ENCODE measurements around the gene FGF5. TPM values are rescaled to one million over a fixed set of nuclear protein-coding genes. Genes with fewer than 3 reads are reported as not detected.

FGF5 gene
- total RNA-seq, 1 experiment from 2014 or later: not detected

DNA sequence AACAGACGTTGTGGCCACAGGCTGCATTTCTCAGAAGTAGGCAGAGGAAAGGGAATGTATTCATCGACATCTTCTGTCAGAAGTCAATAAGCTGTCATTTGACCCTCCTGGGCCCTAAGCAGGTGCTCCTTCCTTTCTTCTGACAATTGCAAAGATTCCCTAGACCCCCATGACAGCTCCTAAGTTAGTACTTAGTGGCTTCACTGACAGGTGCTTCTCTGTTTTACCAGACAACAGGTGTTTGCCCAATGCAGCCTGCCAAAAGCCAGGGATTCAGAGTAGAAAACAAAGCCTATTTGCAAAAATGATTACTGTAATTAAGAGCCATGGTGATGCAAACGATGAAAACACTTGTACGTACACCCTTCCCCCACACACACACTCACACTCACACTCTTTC is 7.5 kb upstream of the FGF5 start:
- Histone ChIP-seq H3K4me1 (replicated peaks; ENCODE audit: insufficient read depth) (no peaks in the 10 kb centered on the region), H3K79me2 (ENCODE audit: low read depth) (no peaks in the 10 kb centered on the region), H2AFZ (no peak overlapping the region), H3K9me3 (ENCODE audit: insufficient read depth, low read depth) (no peaks in the 10 kb centered on the region), H3K36me3 (ENCODE audit: low read depth) (no peaks in the 10 kb centered on the region), H3K9me2 (ENCODE audit: insufficient read depth) (no peaks in the 10 kb centered on the region), H4K20me1 (ENCODE audit: insufficient read depth) (no peaks in the 10 kb centered on the region), H3K4me3 (no peak overlapping the region), H3K27me3 (ENCODE audit: insufficient read depth, low read depth) (no peaks in the 10 kb centered on the region), H3K4me2 (no peak overlapping the region), H3K27ac (no peak overlapping the region), H3F3A (ENCODE audit: insufficient read depth, low read depth) (no peaks in the 10 kb centered on the region)
- no peak for DNase-seq
- BruUV-seq (replicated peaks): no TSS peak
- POLR2A ChIA-PET (ENCODE audit: unreplicated experiment): no interaction called here
- TF ChIP-seq, protein P1, sequence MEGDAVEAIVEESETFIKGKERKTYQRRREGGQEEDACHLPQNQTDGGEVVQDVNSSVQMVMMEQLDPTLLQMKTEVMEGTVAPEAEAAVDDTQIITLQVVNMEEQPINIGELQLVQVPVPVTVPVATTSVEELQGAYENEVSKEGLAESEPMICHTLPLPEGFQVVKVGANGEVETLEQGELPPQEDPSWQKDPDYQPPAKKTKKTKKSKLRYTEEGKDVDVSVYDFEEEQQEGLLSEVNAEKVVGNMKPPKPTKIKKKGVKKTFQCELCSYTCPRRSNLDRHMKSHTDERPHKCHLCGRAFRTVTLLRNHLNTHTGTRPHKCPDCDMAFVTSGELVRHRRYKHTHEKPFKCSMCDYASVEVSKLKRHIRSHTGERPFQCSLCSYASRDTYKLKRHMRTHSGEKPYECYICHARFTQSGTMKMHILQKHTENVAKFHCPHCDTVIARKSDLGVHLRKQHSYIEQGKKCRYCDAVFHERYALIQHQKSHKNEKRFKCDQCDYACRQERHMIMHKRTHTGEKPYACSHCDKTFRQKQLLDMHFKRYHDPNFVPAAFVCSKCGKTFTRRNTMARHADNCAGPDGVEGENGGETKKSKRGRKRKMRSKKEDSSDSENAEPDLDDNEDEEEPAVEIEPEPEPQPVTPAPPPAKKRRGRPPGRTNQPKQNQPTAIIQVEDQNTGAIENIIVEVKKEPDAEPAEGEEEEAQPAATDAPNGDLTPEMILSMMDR (conservative IDR thresholded peaks at IDR 0.05): no peak
- TF ChIP-seq EZH2 (IDR thresholded peaks at IDR 0.05; ENCODE audit: low read depth): no peak
- intact Hi-C loops (cut with micrococcal nuclease; ENCODE audit: unreplicated experiment): no loop called here
- CTCF ChIA-PET: no interaction called here

DNA sequence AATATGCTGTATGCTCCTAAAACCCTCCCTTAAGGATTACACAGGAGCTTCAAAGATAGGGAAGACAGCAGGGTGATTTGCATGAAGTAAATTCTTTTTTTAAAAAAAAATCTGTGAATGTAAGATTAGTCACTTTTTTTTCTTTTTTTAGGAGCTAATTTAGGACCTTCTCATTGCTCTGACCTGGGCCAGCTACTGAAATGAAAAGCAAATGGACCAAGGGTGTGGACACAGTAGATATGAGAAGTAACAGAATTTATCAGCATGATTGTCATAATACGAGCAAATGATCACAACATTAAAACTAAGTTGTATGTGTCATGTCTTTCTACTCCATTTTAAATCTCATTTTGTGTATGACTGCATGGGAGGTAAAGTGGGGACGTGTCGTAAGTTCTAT is 6.6 kb upstream of the FGF5 start:
- H3K4me3 ChIP-seq: no peak overlapping the region
- TF ChIP-seq, protein P1 (conservative IDR thresholded peaks at IDR 0.05): no peak
- H3F3A ChIP-seq (ENCODE audit: insufficient read depth, low read depth): no peaks in the 10 kb centered on the region
- H4K20me1 ChIP-seq (ENCODE audit: insufficient read depth): no peaks in the 10 kb centered on the region
- no peaks in the 10 kb centered on the region for H3K27me3 ChIP-seq (ENCODE audit: insufficient read depth, low read depth)
- no peak overlapping the region for H3K27ac ChIP-seq
- H3K79me2 ChIP-seq (ENCODE audit: low read depth): no peaks in the 10 kb centered on the region
- POLR2A ChIA-PET (ENCODE audit: unreplicated experiment): no interaction called here
- no peak for DNase-seq
- CTCF ChIA-PET: no interaction called here
- intact Hi-C loops (cut with micrococcal nuclease; ENCODE audit: unreplicated experiment): no loop called here
- H3K4me1 ChIP-seq (replicated peaks; ENCODE audit: insufficient read depth): no peaks in the 10 kb centered on the region
- BruUV-seq (replicated peaks): no TSS peak
- no peaks in the 10 kb centered on the region for H3K36me3 ChIP-seq (ENCODE audit: low read depth)
- no peak overlapping the region for H2AFZ ChIP-seq
- H3K9me2 ChIP-seq (ENCODE audit: insufficient read depth): no peaks in the 10 kb centered on the region
- no peaks in the 10 kb centered on the region for H3K9me3 ChIP-seq (ENCODE audit: insufficient read depth, low read depth)
- H3K4me2 ChIP-seq: no peak overlapping the region

DNA sequence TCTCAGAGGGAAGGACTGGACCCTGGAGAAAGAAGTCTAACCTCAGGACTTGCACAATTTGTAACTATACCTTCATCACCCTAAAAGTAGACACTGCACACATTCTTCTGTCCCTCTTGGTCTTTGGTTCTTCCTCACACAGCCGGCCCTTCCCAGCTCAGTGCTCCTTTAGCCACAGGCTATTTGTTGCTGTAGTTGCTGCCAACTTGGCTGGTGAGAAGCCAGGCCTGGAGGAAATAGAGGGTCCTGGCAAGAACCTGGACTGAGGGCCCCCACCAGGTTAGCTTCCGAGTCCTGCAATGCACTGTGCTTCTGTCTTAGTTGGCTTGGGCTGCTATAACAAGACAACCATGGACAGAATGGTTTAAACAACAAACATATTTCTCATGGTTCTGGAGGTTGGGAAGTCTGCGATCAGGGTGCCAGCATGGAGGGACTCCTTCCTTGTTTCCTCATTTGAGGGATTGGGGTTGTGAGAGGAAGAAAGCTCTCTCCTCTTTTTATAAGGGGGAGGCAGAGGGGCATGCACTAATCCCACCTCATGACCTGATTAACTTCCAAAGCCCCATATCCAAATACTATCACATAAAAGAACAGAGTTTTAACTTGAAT is 4.4 kb upstream of the FGF5 start:
- ChIA-PET POLR2A (ENCODE audit: unreplicated experiment) (no interaction called here), CTCF (no interaction called here)
- no peak overlapping the region for H3K4me2 ChIP-seq

More for the DNA sequence above, 4.4 kb upstream of the FGF5 start:
- no peak for DNase-seq
- Histone ChIP-seq H3F3A (ENCODE audit: insufficient read depth, low read depth) (no peaks in the 10 kb centered on the region), H2AFZ (no peak overlapping the region), H3K36me3 (ENCODE audit: low read depth) (no peaks in the 10 kb centered on the region), H3K9me3 (ENCODE audit: insufficient read depth, low read depth) (no peaks in the 10 kb centered on the region), H3K27ac (no peak overlapping the region), H3K9me2 (ENCODE audit: insufficient read depth) (no peaks in the 10 kb centered on the region), H3K4me1 (replicated peaks; ENCODE audit: insufficient read depth) (no peaks in the 10 kb centered on the region), H3K4me3 (no peak overlapping the region), H3K79me2 (ENCODE audit: low read depth) (no peaks in the 10 kb centered on the region), H3K27me3 (ENCODE audit: insufficient read depth, low read depth) (peaks cover 4% of the 10 kb centered on the region), H4K20me1 (ENCODE audit: insufficient read depth) (no peaks in the 10 kb centered on the region)
- intact Hi-C loops (cut with micrococcal nuclease; ENCODE audit: unreplicated experiment): no loop called here
- no peak for TF ChIP-seq EZH2 (IDR thresholded peaks at IDR 0.05; ENCODE audit: low read depth)
- TF ChIP-seq, protein P1 (conservative IDR thresholded peaks at IDR 0.05): no peak
- no TSS peak for BruUV-seq (replicated peaks)

All from PC-9 (cell line).